ENCODE measurements around the gene LRP5. TPM values are rescaled to one million over a fixed set of nuclear protein-coding genes. Genes with fewer than 3 reads are reported as not detected.
"Not testable (repeated sequence)": the region's sequence is repeated elsewhere in the genome, so short reads cannot be mapped to it uniquely, and the experiment has no call there.

Gene LRP5
- polyA plus RNA-seq, 1 donor, result 109 TPM

GRCh38 chr11:68392822-68393221 is 80.4 kb downstream of the LRP5 start:
- Histone ChIP-seq H3K4me1 (ENCODE audit: control insufficient read depth, insufficient read depth, low read length) (no peaks in the 10 kb centered on the region), H3K27me3 (ENCODE audit: control insufficient read depth, insufficient read depth, low read length) (no peaks in the 10 kb centered on the region), H3K9me3 (ENCODE audit: control insufficient read depth, low read depth, low read length) (no peaks in the 10 kb centered on the region), H3K36me3 (ENCODE audit: control insufficient read depth, insufficient read depth, low read length) (peaks cover 78% of the 10 kb centered on the region), H3K4me3 (ENCODE audit: low read length) (no peak overlapping the region), H3K27ac (ENCODE audit: low read length) (no peak overlapping the region)
- no CpG with 5 or more reads among the region's 7 CpGs for WGBS (ENCODE audit: insufficient coverage, low lambda C conversion rate)
- DNase-seq, result no peak

DNA sequence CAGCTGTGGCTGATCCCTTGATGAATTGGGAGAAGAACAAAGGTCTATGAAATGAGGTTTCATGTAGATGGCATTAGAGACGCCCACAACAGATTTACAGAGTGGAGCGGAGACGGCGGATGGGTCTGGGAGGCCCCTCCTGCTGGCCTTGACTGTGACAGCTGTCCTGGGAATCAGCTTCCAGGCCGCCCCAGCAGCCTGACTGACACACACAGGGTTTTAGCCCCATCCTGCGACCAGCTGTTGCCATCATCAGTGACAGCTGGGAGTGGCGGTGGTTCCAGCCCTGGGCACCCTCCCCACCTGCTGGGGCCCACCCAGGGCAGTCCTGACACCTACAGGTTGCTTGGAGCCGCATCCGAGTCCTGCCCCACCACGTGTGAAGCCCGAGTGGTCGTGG is 84.1 kb downstream of the LRP5 start:
- Histone ChIP-seq H3K4me3 (ENCODE audit: low read length) (no peak overlapping the region), H3K4me1 (ENCODE audit: control insufficient read depth, insufficient read depth, low read length) (peaks cover 20% of the 10 kb centered on the region), H3K27ac (ENCODE audit: low read length) (no peak overlapping the region), H3K27me3 (ENCODE audit: control insufficient read depth, insufficient read depth, low read length) (no peaks in the 10 kb centered on the region), H3K9me3 (ENCODE audit: control insufficient read depth, low read depth, low read length) (peaks cover 3% of the 10 kb centered on the region), H3K36me3 (ENCODE audit: control insufficient read depth, insufficient read depth, low read length) (peaks cover 55% of the 10 kb centered on the region)
- no CpG with 5 or more reads among the region's 12 CpGs for WGBS (ENCODE audit: insufficient coverage, low lambda C conversion rate)
- no peak for DNase-seq

- peaks cover 56% of the 10 kb centered on the region for H3K36me3 ChIP-seq (ENCODE audit: control insufficient read depth, insufficient read depth, low read length)
- WGBS (ENCODE audit: insufficient coverage, low lambda C conversion rate), result no CpG with 5 or more reads among the region's 14 CpGs
These were observed 84.9 kb downstream of the LRP5 start for GRCh38 chr11:68397256-68397655.

GRCh38 chr11:68398995-68399851 is 86.8 kb downstream of the LRP5 start:
- Histone ChIP-seq H3K4me3 (ENCODE audit: low read length) (no peak overlapping the region), H3K36me3 (ENCODE audit: control insufficient read depth, insufficient read depth, low read length) (peaks cover 60% of the 10 kb centered on the region), H3K27ac (ENCODE audit: low read length) (peak overlapping the region; percentile 82), H3K27me3 (ENCODE audit: control insufficient read depth, insufficient read depth, low read length) (no peaks in the 10 kb centered on the region), H3K4me1 (ENCODE audit: control insufficient read depth, insufficient read depth, low read length) (peaks cover 20% of the 10 kb centered on the region), H3K9me3 (ENCODE audit: control insufficient read depth, low read depth, low read length) (peaks cover 3% of the 10 kb centered on the region)
- DNase-seq, result no peak
- WGBS (ENCODE audit: insufficient coverage, low lambda C conversion rate), result 84% methylated on average over 2 of the region's 17 CpGs

More at GRCh38 chr11:68397256-68397655, 84.9 kb downstream of the LRP5 start:
- H3K4me3 ChIP-seq (ENCODE audit: low read length), result no peak overlapping the region
- no peak for DNase-seq
- peaks cover 3% of the 10 kb centered on the region for H3K9me3 ChIP-seq (ENCODE audit: control insufficient read depth, low read depth, low read length)
- H3K27ac ChIP-seq (ENCODE audit: low read length), result no peak overlapping the region
- H3K27me3 ChIP-seq (ENCODE audit: control insufficient read depth, insufficient read depth, low read length), result no peaks in the 10 kb centered on the region
- peaks cover 20% of the 10 kb centered on the region for H3K4me1 ChIP-seq (ENCODE audit: control insufficient read depth, insufficient read depth, low read length)

GRCh38 chr11:68399916-68400315 is 87.5 kb downstream of the LRP5 start:
- peaks cover 20% of the 10 kb centered on the region for H3K4me1 ChIP-seq (ENCODE audit: control insufficient read depth, insufficient read depth, low read length)
- H3K36me3 ChIP-seq (ENCODE audit: control insufficient read depth, insufficient read depth, low read length), result peaks cover 60% of the 10 kb centered on the region
- H3K27me3 ChIP-seq (ENCODE audit: control insufficient read depth, insufficient read depth, low read length), result no peaks in the 10 kb centered on the region
- DNase-seq, result no peak
- peaks cover 3% of the 10 kb centered on the region for H3K9me3 ChIP-seq (ENCODE audit: control insufficient read depth, low read depth, low read length)
- no peak overlapping the region for H3K4me3 ChIP-seq (ENCODE audit: low read length)
- peak overlapping the region; percentile 82 for H3K27ac ChIP-seq (ENCODE audit: low read length)
- WGBS (ENCODE audit: insufficient coverage, low lambda C conversion rate), result no CpG with 5 or more reads among the region's 13 CpGs

- 34% methylated on average over 2 of the region's 7 CpGs for WGBS (ENCODE audit: insufficient coverage, low lambda C conversion rate)
- not testable (repeated sequence) for H3K4me3 ChIP-seq (ENCODE audit: low read length); H3K27me3 ChIP-seq (ENCODE audit: control insufficient read depth, insufficient read depth, low read length); H3K9me3 ChIP-seq (ENCODE audit: control insufficient read depth, low read depth, low read length); DNase-seq
- Histone ChIP-seq H3K36me3 (ENCODE audit: control insufficient read depth, insufficient read depth, low read length) (peaks cover 57% of the 10 kb centered on the region), H3K4me1 (ENCODE audit: control insufficient read depth, insufficient read depth, low read length) (peaks cover 20% of the 10 kb centered on the region), H3K27ac (ENCODE audit: low read length) (peak overlapping the region; percentile 82)
These were observed 88.2 kb downstream of the LRP5 start for GRCh38 chr11:68400584-68400983.

GRCh38 chr11:68401856-68402255 is 89.5 kb downstream of the LRP5 start:
- DNase-seq, result no peak
- Histone ChIP-seq H3K4me3 (ENCODE audit: low read length) (no peak overlapping the region), H3K27me3 (ENCODE audit: control insufficient read depth, insufficient read depth, low read length) (no peaks in the 10 kb centered on the region), H3K27ac (ENCODE audit: low read length) (no peak overlapping the region), H3K4me1 (ENCODE audit: control insufficient read depth, insufficient read depth, low read length) (peaks cover 20% of the 10 kb centered on the region), H3K36me3 (ENCODE audit: control insufficient read depth, insufficient read depth, low read length) (peaks cover 60% of the 10 kb centered on the region), H3K9me3 (ENCODE audit: control insufficient read depth, low read depth, low read length) (peaks cover 3% of the 10 kb centered on the region)
- WGBS (ENCODE audit: insufficient coverage, low lambda C conversion rate), result 50% methylated on average over 2 of the region's 7 CpGs

DNA sequence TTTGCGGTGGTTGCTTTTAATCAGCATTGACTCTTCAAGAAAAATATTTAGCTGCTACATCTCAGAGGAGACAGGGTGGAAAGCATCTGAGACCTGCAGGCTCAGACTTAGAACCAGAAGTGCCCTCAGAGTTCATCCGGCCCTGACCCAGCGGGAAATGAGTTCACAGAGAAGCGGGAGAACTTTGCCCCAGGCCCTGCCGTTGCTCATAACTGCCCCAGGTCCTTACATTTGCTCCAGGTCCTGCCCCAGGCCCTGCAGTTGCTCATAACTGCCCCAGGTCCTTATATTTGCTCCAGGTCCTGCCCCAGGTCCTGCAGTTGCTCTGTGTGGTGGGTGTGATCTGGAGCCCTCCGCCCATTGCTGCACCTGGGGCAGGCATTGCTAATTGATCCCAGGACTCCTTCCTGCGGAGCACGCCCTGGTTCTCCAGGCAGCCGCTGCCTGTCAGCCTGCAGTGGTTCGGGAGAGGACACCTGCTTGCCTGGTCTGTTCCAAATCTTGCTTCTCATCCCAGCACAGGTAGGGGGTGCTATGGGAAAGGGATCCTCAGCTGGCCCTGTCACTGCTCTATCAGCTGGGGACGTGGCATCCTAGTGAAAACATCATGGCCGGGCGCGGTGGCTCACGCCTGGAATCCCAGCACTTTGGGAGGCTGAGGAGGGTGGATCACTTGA is 90.1 kb downstream of the LRP5 start:
- Histone ChIP-seq H3K4me3 (ENCODE audit: low read length) (no peak overlapping the region), H3K27ac (ENCODE audit: low read length) (no peak overlapping the region), H3K4me1 (ENCODE audit: control insufficient read depth, insufficient read depth, low read length) (peaks cover 20% of the 10 kb centered on the region), H3K27me3 (ENCODE audit: control insufficient read depth, insufficient read depth, low read length) (no peaks in the 10 kb centered on the region), H3K36me3 (ENCODE audit: control insufficient read depth, insufficient read depth, low read length) (peaks cover 57% of the 10 kb centered on the region), H3K9me3 (ENCODE audit: control insufficient read depth, low read depth, low read length) (peaks cover 3% of the 10 kb centered on the region)
- no peak for DNase-seq
- no CpG with 5 or more reads among the region's 15 CpGs for WGBS (ENCODE audit: insufficient coverage, low lambda C conversion rate)

- H3K9me3 ChIP-seq (ENCODE audit: control insufficient read depth, low read depth, low read length), result peaks cover 3% of the 10 kb centered on the region
- H3K4me3 ChIP-seq (ENCODE audit: low read length), result no peak overlapping the region
- H3K4me1 ChIP-seq (ENCODE audit: control insufficient read depth, insufficient read depth, low read length), result peaks cover 20% of the 10 kb centered on the region
- no peaks in the 10 kb centered on the region for H3K27me3 ChIP-seq (ENCODE audit: control insufficient read depth, insufficient read depth, low read length)
- no peak overlapping the region for H3K27ac ChIP-seq (ENCODE audit: low read length)
- WGBS (ENCODE audit: insufficient coverage, low lambda C conversion rate), result no CpG with 5 or more reads among the region's 18 CpGs
- H3K36me3 ChIP-seq (ENCODE audit: control insufficient read depth, insufficient read depth, low read length), result peaks cover 65% of the 10 kb centered on the region
- DNase-seq, result no peak
These were observed 91.0 kb downstream of the LRP5 start for GRCh38 chr11:68403424-68403823.

GRCh38 chr11:68403831-68404230 is 91.4 kb downstream of the LRP5 start:
- Histone ChIP-seq H3K9me3 (ENCODE audit: control insufficient read depth, low read depth, low read length) (peaks cover 3% of the 10 kb centered on the region), H3K4me3 (ENCODE audit: low read length) (no peak overlapping the region), H3K4me1 (ENCODE audit: control insufficient read depth, insufficient read depth, low read length) (peaks cover 20% of the 10 kb centered on the region), H3K27me3 (ENCODE audit: control insufficient read depth, insufficient read depth, low read length) (no peaks in the 10 kb centered on the region), H3K36me3 (ENCODE audit: control insufficient read depth, insufficient read depth, low read length) (peaks cover 69% of the 10 kb centered on the region), H3K27ac (ENCODE audit: low read length) (no peak overlapping the region)
- no peak for DNase-seq
- no CpG with 5 or more reads among the region's 12 CpGs for WGBS (ENCODE audit: insufficient coverage, low lambda C conversion rate)

Data from large intestine (tissue), 3 donors.